ENCODE measurements around the gene ACCS. TPM values are rescaled to one million over a fixed set of nuclear protein-coding genes. Genes with fewer than 3 reads are reported as not detected.

The ACCS gene
- total and polyA plus RNA-seq, 2 of the 4 experiments (the other 2 are of a cell fraction): 1.8 to 7.3 TPM

DNA sequence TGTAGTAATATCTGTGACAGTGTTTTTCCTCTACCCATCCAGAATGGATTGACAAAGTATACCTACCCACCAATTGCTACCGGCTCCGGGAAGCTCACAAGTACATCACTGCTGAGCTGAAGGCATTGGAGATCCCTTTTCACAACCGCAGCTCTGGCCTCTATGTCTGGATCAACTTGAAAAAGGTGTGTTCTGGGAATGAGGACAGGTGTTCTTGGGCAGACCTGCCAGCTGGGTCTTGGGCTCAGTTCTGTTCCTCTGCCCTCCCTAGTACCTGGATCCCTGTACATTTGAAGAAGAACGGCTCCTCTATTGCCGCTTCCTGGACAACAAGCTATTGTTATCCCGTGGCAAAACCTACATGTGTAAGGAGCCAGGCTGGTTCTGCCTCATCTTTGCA is 7.8 kb upstream of the ACCS start:
- WGBS, 2 experiments (ENCODE audit: extremely low coverage in 2 of 2, insufficient read length in 1 of 2): no CpG with 5 or more reads among the region's 6 CpGs
- dilution Hi-C loops (cut with HindIII; ENCODE audit: low sequenced_read_pairs, unreplicated experiment): no loop called here
- POLR2A ChIA-PET (ENCODE audit: unreplicated experiment): no interaction called here

More for the DNA sequence above, 7.8 kb upstream of the ACCS start:
- CTCF ChIA-PET: no interaction called here
- H4K8ac ChIP-seq (ENCODE audit: low read depth in 2 of 2, low read length in 2 of 2): no peak overlapping the region
- no peaks in the 10 kb centered on the region for H3K9me1 ChIP-seq (ENCODE audit: insufficient read depth, low read length)
- no peak overlapping the region for H2AK9ac ChIP-seq (replicated peaks; ENCODE audit: low read depth, low read length, poor library complexity)
- no peak overlapping the region for H2BK15ac ChIP-seq (ENCODE audit: low read depth, low read length)
- no peak overlapping the region for H4K91ac ChIP-seq (ENCODE audit: insufficient read depth, low read depth, low read length)
- no peak for DNase-seq
- no peak overlapping the region for H3K56ac ChIP-seq (ENCODE audit: extremely low read depth, insufficient read depth, low read length)
- H3K79me1 ChIP-seq (ENCODE audit: low read depth in 1 of 2, low read length in 2 of 2): no peaks in the 10 kb centered on the region
- H3K23ac ChIP-seq (ENCODE audit: low read depth, low read length): no peak overlapping the region
- H4K5ac ChIP-seq (ENCODE audit: low read depth, low read length): no peak overlapping the region
- no peaks in the 10 kb centered on the region for H3K4me1 ChIP-seq (ENCODE audit: control insufficient read depth, insufficient read depth, low read length)
- no peak for TF ChIP-seq BHLHE40 (IDR thresholded peaks at IDR 0.05; ENCODE audit: low read depth, low read length)
- no peak for TF ChIP-seq NFE2L2 (IDR thresholded peaks at IDR 0.05; ENCODE audit: low read depth, low read length)
- TF ChIP-seq RAD21 (IDR thresholded peaks at IDR 0.05; ENCODE audit: low read length): no peak
- TF ChIP-seq CEBPB (IDR thresholded peaks at IDR 0.05; ENCODE audit: low read depth, low read length): no peak
- TF ChIP-seq MAZ (IDR thresholded peaks at IDR 0.05; ENCODE audit: borderline replicate concordance, low read depth, low read length): no peak
- no peak for TF ChIP-seq CHD1 (IDR thresholded peaks at IDR 0.05; ENCODE audit: low read depth, low read length)
- TF ChIP-seq RFX5 (IDR thresholded peaks at IDR 0.05; ENCODE audit: low read depth, low read length): no peak
- no peak for TF ChIP-seq POLR2A (IDR thresholded peaks at IDR 0.05; ENCODE audit: low read depth, low read length)
- TF ChIP-seq, protein P1, sequence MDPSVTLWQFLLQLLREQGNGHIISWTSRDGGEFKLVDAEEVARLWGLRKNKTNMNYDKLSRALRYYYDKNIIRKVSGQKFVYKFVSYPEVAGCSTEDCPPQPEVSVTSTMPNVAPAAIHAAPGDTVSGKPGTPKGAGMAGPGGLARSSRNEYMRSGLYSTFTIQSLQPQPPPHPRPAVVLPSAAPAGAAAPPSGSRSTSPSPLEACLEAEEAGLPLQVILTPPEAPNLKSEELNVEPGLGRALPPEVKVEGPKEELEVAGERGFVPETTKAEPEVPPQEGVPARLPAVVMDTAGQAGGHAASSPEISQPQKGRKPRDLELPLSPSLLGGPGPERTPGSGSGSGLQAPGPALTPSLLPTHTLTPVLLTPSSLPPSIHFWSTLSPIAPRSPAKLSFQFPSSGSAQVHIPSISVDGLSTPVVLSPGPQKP (IDR thresholded peaks at IDR 0.05; ENCODE audit: borderline replicate concordance, low read depth, low read length): no peak
- no peak for TF ChIP-seq FOS (IDR thresholded peaks at IDR 0.05; ENCODE audit: low read depth, low read length)
- TF ChIP-seq, protein P2, sequence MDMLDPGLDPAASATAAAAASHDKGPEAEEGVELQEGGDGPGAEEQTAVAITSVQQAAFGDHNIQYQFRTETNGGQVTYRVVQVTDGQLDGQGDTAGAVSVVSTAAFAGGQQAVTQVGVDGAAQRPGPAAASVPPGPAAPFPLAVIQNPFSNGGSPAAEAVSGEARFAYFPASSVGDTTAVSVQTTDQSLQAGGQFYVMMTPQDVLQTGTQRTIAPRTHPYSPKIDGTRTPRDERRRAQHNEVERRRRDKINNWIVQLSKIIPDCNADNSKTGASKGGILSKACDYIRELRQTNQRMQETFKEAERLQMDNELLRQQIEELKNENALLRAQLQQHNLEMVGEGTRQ (IDR thresholded peaks at IDR 0.05; ENCODE audit: low read depth, low read length): no peak
- no peak for TF ChIP-seq MAFK (IDR thresholded peaks at IDR 0.05; ENCODE audit: low read depth, low read length)
- H3K14ac ChIP-seq (replicated peaks; ENCODE audit: low read depth, low read length): no peak overlapping the region
- H3K27me3 ChIP-seq (ENCODE audit: control insufficient read depth, insufficient read depth, low read length): peaks cover 22% of the 10 kb centered on the region
- no peak overlapping the region for H2AK5ac ChIP-seq (ENCODE audit: low read depth, low read length)
- no peak overlapping the region for H2BK120ac ChIP-seq (ENCODE audit: low read depth, low read length)
- BruUV-seq (replicated peaks): no TSS peak
- no peaks in the 10 kb centered on the region for H3K36me3 ChIP-seq (ENCODE audit: control insufficient read depth, insufficient read depth, low read length)
- no peak overlapping the region for H3K9ac ChIP-seq (ENCODE audit: low read depth, low read length)
- no peak for ATAC-seq (ENCODE audit: low read depth)
- no peak overlapping the region for H2BK5ac ChIP-seq (ENCODE audit: low read depth, low read length, poor library complexity, severe bottlenecking)
- H3K9me3 ChIP-seq (ENCODE audit: control insufficient read depth, insufficient read depth, low read length): no peaks in the 10 kb centered on the region
- in situ Hi-C loops (cut with MboI; ENCODE audit: low sequenced_read_pairs): no loop called here
- no peak overlapping the region for H3K4me3 ChIP-seq (ENCODE audit: insufficient read depth, low read depth, low read length)
- no peak overlapping the region for H2BK20ac ChIP-seq (ENCODE audit: low read depth, low read length)
- H4K20me1 ChIP-seq (ENCODE audit: insufficient read depth, low read length): no peaks in the 10 kb centered on the region
- no peak overlapping the region for H3K18ac ChIP-seq (ENCODE audit: low read depth, low read length)
- no peak overlapping the region for H2AFZ ChIP-seq (replicated peaks; ENCODE audit: low read length, poor library complexity)
- no peak overlapping the region for H3K27ac ChIP-seq (ENCODE audit: insufficient read depth, low read length)
- intact Hi-C loops (cut with micrococcal nuclease): no loop called here
- no peak overlapping the region for H3K4me2 ChIP-seq (ENCODE audit: low read depth, low read length)
- H3K4ac ChIP-seq (ENCODE audit: low read depth, low read length): no peak overlapping the region

Measured in IMR-90 (cell line).